Neutrophil (primary cell): ENCODE results near the gene PLCB4.

Experiments used
- H3K27ac ChIP-seq: fragments of 200-600 bp; sonication (generic); 2 replicates; pipeline ENCODE4 v1.5.1; 2016; ENCODE audit warnings: mild to moderate bottlenecking, moderate library complexity
- H3K27me3 ChIP-seq: fragments of 200-600 bp; sonication (generic); 2 replicates; pipeline ENCODE4 v1.6.0; 2016; ENCODE audit warnings: mild to moderate bottlenecking
- H3K36me3 ChIP-seq: fragments of 200-600 bp; sonication (generic); 2 replicates; pipeline ENCODE4 v1.5.1; 2017
- H3K4me1 ChIP-seq, 2 experiments: fragments of 200-600 bp in 1 of 2; sonication (generic) in 1 of 2; 1 replicate in 1 of 2; 2 replicates in 1 of 2; pipeline versions ENCODE4 v1.5.1 to v1.6.1; 2013 to 2016; ENCODE audit warnings: low read depth in 1 of 2, low read length in 1 of 2, mild to moderate bottlenecking in 1 of 2, moderate library complexity in 1 of 2; ENCODE audit not compliant: control insufficient read depth in 1 of 2, insufficient read depth in 1 of 2
- H3K4me3 ChIP-seq, 2 experiments: fragments of 200-600 bp in 1 of 2; sonication (generic) in 1 of 2; 1 replicate in 1 of 2; 2 replicates in 1 of 2; pipeline ENCODE4 v1.5.1; 2013 to 2016; ENCODE audit warnings: low read depth in 1 of 2, low read length in 1 of 2, mild to moderate bottlenecking in 1 of 2, moderate library complexity in 1 of 2
- H3K9me3 ChIP-seq: fragments of 200-600 bp; sonication (generic); 2 replicates; pipeline ENCODE4 v1.5.1; 2016
- CTCF ChIP-seq: fragments of 200-600 bp; sonication (generic); IDR thresholded peaks from 2 replicates; pipeline ENCODE4 v1.5.1; 2016; ENCODE audit warnings: antibody characterized with exemption

Gene PLCB4

GRCh38 chr20:9071976-9072726 lies 3.3 kb downstream of the PLCB4 start:
- Histone ChIP-seq H3K36me3 (no peaks in the 10 kb centered on the region), H3K27ac (no peak overlapping the region), H3K4me1 (peaks cover 0 to 7% of the 10 kb centered on the region in 2 experiments), H3K9me3 (no peaks in the 10 kb centered on the region), H3K4me3 (no peak overlapping the region), H3K27me3 (peaks cover 43% of the 10 kb centered on the region)
- TF ChIP-seq CTCF, result no peak

GRCh38 chr20:9072861-9073500 lies 4.1 kb downstream of the PLCB4 start:
- no peak for TF ChIP-seq CTCF
- peaks cover 35% of the 10 kb centered on the region for H3K27me3 ChIP-seq
- H3K36me3 ChIP-seq, result no peaks in the 10 kb centered on the region
- no peak overlapping the region for H3K4me3 ChIP-seq
- peaks cover 0 to 6% of the 10 kb centered on the region in 2 experiments for H3K4me1 ChIP-seq
- no peaks in the 10 kb centered on the region for H3K9me3 ChIP-seq
- H3K27ac ChIP-seq, result no peak overlapping the region

GRCh38 chr20:9075264-9076095 lies 6.6 kb downstream of the PLCB4 start:
- Histone ChIP-seq H3K36me3 (no peaks in the 10 kb centered on the region), H3K27me3 (peaks cover 10% of the 10 kb centered on the region), H3K27ac (no peak overlapping the region), H3K4me1 (no peaks in the 10 kb centered on the region), H3K9me3 (no peaks in the 10 kb centered on the region), H3K4me3 (no peak overlapping the region)
- no peak for TF ChIP-seq CTCF

- TF ChIP-seq CTCF, result no peak
Measured at GRCh38 chr20:9076440-9076839, 7.6 kb downstream of the PLCB4 start.

GRCh38 chr20:9078826-9079731 lies 10.2 kb downstream of the PLCB4 start:
- Histone ChIP-seq H3K27me3 (no peaks in the 10 kb centered on the region), H3K4me3 (no peak overlapping the region)
- no peak for TF ChIP-seq CTCF

More at GRCh38 chr20:9076440-9076839, 7.6 kb downstream of the PLCB4 start:
- peaks cover under 1% of the 10 kb centered on the region for H3K27me3 ChIP-seq
- H3K4me1 ChIP-seq, result peaks cover 0 to 4% of the 10 kb centered on the region in 2 experiments
- no peak overlapping the region for H3K4me3 ChIP-seq
- no peak overlapping the region for H3K27ac ChIP-seq
- no peaks in the 10 kb centered on the region for H3K36me3 ChIP-seq
- H3K9me3 ChIP-seq, result no peaks in the 10 kb centered on the region

More at GRCh38 chr20:9078826-9079731, 10.2 kb downstream of the PLCB4 start:
- Histone ChIP-seq H3K27ac (no peak overlapping the region), H3K36me3 (no peaks in the 10 kb centered on the region), H3K9me3 (no peaks in the 10 kb centered on the region), H3K4me1 (peaks cover 0 to 24% of the 10 kb centered on the region in 2 experiments)
